ENCODE data around the gene SIK2.
A peak's percentile ranks its signal among the peaks of the same experiment; 100 is the strongest.

Gene SIK2

DNA sequence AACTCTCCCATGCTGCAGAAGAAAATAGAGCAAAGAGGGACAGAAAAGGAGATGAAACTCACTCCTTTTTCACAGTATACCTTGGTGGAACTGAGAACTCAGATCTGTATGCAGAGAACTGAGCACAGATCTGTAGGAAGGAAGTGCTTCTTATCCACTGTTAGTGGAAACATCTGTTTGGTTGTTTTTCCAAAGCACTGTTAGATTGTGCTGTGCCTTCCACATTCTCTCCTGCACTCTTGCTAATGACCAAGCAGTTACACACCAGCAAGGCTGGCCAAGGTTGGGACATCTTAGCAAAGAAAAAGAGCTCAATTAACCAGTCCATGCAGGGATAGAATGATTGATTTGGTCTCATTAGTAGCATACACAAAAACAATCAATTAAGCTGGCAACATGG is 20.1 kb upstream of the SIK2 start:
- no peak for DNase-seq (ENCODE audit: low spot score)

DNA sequence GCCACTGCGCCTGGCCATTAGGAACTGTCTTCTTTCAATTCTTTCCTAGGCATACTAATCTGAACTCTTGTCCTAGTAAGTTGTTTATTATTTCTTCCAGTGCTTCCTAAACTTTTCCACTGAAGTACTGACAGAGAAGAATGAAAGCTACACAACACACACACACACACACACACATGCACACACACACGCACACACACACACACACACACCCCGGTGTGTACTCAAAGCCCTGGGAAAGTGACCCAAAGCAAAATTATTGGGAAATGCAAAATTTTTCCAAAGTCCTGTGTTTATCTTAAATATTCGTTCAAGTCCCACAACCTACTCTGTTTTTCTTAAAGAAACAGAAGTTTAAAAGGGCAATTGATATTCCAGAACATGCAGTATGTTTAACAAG is 19.4 kb upstream of the SIK2 start:
- DNase-seq (ENCODE audit: low spot score), result no peak

DNA sequence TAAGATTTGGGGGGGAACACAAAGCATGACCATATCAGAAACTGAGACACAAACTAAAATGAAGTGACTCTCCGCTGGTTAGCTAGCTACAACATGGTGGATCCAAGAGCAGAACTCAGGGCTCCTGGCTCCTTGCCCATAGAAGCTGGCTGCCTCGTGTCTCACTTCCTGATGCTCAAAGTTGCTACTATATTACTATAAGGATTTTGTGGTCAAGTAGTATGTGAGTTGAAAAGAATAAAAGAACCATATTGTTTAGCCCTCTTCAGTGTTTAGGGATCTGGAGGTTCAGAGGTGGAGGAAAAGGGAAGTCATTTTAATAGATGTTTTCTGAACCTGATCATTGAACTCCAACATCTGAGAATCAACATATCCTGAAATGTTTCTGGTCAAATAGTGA is 16.9 kb upstream of the SIK2 start:
- peak; percentile 64 for DNase-seq (ENCODE audit: low spot score)

DNA sequence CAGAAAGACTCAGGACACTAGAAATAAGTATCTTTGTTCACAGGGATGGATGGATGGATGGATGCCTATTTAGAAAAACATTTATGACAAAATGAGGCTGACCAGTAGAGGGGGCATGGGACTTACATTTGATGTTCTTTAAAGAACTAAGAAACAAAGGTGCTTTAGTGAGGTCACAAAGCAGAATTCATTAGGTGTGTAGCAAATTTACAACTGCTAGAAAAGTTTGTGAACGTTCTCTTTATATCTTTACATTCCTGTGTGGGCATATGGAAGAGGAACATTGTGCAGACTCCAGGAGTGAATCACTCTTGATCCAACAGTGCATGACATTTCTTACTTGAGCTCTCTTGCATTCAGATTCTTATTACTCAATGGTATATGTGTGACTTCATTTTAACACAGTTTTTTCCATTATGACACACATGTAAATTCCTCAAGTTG is 15.8 kb upstream of the SIK2 start:
- peak; percentile 42 for DNase-seq (ENCODE audit: low spot score)

DNA sequence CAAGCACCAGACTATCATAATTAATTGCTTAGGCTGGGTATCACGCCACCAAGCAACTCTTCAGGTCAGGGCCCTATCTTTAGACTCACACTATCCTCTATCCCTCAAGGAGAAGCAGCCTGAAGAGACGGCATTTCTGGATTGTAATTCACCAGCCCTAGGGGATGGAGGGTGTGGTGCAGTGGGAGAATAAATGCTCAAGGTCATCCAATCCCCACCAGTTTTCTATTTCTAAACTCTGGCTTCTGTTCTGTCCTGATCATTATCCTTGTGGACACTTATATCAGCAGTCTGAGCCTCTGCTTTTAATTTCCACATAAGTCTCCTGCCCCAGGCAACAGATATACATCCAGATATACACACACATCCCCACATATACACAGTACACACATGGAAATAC is 13.1 kb upstream of the SIK2 start:
- no peak for DNase-seq (ENCODE audit: low spot score)

DNA sequence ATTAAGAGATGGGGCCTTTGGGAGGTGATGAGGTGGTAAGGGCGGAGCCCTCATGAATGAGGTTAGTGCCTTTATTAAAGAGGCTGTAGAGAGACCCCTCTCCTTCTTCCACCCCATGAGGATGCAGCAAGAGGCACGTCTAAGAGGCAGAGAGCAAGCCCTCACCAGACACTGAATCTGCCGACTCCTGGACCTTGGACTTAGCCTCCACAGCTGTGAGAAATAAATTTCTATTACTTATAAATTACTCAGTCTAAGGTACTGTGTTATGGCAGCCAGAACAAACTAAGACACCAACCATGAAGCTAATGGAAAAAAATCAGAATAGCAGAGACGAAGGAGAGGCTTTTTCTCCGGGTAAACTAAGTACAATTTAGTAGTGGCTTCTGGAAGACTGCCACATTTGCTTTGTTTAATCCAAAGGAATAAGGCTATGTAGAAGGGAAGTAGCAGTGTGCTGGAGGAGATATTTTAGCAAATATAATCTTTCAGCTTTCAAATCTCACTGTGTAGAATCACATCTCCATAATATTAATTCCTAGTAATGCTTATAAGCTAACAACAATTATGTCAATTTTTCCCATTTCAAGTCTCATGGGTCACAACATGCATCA is 12.3 kb upstream of the SIK2 start:
- DNase-seq (ENCODE audit: low spot score), result no peak

DNA sequence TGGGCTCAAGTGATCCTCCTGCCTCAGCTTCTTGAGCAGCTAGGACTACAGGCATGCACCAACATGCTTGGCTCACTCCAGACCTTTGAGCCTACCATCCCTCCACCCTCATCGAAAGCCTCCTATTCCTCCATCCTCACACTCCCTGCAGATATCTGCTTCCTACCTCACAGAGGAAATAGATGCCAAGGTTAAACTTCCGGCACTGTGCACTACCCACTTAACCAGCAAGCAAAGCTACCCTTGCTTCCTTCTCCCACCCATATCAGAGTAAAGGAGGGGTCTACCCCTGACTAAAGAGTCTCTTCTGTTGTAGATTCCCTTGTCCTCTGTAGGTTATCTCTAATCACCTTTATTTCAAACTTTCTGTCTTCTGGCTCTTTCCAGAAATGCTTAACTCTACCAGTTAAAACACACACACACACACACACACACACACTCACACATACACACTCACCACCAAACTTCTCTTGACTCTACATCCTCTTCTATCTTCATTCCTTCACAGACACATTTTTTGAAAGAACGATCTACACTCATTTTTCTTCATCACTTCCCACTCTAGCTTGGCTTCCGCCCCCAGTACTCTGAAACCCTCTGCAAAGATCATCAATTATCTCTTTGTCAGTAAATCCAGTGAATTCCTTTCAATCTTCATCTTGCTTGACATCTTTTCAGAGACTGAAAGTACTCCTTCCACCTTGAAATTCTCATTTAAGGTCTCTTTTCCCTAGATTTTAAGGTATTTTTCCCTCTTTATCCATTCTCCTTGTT is 10.9 kb upstream of the SIK2 start:
- DNase-seq (ENCODE audit: low spot score), result no peak

DNA sequence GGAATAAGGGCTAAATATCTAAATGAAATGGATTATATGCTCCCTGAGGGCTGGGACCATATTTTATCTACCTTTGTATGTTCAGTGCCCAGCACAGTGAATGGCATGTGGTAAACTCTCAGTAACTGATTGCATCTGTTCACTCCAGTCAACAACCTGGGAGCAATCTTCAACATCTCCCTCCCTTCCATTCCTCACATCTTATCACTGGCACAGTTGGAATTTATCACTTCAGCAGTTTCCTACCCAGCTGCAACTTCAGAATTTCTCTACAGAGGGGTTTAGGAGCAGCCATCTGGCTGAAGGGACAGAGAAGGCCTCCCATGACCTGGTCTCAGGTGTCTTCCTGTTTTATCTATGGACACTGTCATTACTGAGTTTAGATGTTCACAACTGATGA is 9.8 kb upstream of the SIK2 start:
- no peak for DNase-seq (ENCODE audit: low spot score)

DNA sequence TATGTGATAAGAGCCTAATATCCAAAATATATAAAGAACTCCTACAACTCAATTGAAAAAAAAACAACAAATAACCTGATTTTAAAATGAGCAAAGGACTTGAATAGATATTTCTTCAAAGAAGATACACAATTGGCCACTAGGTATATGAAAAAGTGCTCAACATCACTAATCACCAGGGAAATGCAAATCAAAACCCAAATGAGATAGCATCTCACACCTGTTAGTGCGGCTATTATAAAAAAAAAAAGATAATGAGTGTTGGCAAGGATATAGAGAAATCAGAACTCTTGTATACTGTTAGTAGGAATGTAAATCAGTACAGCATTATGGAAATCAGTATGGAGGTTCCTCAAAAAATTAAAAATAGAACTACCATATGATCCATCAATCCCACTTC is 5.9 kb upstream of the SIK2 start:
- no peak for DNase-seq (ENCODE audit: low spot score)

DNA sequence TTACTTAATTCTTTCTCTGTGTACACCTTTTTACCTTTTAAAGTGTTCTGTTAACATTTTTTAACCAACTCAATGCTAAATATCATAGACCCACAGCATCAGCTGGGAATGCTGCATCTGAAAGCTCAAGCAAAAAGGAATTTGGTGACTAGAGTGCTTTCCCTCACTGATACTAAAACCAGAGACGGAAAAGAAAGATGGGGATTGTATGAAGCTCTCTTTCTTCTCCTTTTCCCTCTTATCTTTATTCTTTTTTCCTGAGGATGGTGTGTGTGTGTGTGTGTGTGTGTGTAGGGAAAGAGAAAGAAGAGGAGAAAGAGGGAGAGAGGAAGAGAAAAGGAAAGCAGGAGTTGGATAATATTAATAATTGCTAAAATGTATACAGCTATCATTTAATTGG is 4.1 kb upstream of the SIK2 start:
- no peak for DNase-seq (ENCODE audit: low spot score)

DNA sequence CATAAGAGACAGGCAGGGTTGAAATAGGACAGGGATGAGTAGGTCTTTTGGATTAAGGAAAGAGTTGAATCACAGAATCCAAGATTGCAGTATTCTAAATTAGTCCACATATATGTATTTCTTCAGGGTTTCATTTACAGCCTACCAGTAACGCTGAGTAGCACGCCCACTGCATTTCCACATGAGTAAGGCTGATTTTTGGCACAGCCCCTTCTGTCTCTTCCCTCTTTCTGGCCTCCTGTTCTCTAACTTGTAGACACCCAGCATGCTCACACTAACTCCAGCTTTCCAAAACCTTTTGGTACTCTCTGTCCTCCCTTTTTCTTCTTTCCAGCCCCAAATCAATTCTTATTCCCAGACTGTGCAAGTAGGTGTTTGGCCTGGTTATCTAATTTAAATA is 3.7 kb upstream of the SIK2 start:
- no peak for DNase-seq (ENCODE audit: low spot score)

DNA sequence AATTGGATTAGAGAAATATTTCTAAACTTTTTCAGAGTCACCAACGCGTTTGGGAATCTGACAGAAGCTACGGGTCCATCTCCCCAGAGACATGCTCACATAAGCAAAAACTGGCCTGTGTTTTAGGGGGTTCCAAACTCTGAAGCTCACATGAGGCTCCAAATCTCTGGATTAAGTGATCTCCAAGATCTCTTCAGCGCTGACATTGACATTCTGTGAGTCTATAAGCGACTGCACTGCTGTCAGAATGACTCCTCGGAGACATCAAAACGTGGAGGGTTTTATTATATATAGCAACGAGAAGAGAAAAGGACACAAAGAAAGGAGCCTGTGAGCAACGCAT is 642 bp upstream of the SIK2 start:
- no peak for DNase-seq (ENCODE audit: low spot score)

DNA sequence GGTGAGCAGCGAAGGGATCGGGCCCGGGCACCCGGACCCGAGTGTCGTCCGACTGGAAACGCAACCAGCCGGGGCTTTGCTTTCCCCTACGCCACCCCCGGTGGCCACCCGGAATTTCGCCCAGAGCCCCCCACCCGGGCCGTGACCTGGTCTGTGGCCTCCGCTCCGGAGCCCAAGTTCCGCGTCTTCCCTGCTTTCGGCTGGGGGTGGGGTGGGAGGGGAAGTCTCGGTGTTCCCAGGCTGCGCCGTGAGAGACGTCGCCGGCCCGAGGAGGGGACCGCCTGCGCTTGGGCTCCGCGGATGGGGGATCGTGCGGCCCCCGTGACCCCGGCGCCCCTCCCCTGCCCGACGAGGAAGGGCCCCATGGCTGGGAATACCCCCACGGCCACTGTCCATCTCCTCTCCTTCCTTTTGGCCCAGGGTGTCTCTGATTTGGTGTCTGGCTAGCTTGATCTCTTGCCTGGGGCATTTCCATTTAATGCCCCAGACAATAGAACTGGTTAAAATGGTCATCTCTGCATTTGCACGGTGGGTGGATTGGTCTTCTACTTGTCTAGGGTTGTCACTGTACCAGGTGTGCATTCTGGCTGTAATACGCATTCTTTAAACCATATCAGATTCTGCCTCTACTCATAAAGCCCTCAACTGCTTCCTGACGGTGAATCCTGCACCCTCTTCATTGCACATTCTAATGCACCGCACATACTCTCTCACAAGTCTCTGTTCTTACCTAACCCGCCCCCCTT is 789 bp downstream of the SIK2 start:
- no peak for DNase-seq (ENCODE audit: low spot score)

DNA sequence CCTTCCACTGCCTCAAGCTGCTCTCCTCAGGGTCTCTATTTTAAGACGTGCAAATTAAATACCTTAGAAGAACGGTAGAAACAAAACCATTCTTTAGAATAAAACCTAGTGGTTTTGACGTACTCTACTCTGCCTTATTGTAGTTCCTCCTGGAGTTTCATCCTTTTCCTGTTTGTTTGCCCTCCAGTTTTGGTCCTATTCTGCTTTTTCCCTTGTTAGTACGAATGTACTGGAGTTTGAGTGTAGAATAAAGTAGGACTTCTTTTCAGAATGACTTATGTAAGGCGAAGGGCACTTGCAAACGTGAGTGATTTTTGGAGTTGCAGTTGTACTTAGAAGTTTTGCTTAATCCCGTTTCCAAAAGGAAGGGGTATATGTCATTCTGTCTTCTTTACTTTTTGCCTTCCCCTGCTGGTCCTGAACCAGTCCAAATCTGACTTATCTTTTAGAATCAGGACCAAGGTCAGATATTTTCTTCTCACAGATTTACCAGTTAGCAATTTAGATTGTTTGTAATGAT is 1.4 kb downstream of the SIK2 start:
- no peak for DNase-seq (ENCODE audit: low spot score)

DNA sequence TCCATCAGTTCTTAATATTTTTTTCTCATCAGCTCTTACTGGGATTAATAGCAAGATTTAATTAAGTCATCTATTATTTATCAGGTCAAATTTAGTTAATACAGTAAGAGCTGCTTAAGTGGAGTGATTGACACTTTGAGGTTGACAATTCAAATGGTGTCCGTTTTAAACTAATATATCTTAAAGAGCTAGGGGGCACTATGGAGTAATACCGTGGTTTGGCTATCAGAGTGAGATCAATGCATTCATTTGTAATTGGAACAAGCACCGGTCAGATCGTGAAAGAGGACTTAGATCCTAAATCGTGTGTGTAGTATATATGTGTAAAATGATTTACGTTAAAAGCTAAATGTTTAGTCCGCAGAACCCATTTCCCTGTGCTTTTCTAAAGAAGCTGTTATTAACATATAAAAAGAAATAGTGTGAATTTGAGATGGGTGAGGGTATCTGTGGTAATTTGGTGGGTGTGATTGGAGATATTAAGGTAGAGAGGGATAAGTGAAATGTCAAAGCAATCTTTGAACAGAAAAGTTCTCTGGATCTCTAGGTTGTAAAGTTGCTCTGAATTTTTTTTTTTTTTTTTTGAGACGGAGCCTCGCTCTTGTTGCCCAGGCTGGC is 2.3 kb downstream of the SIK2 start:
- peak; percentile 31 for DNase-seq (ENCODE audit: low spot score)

DNA sequence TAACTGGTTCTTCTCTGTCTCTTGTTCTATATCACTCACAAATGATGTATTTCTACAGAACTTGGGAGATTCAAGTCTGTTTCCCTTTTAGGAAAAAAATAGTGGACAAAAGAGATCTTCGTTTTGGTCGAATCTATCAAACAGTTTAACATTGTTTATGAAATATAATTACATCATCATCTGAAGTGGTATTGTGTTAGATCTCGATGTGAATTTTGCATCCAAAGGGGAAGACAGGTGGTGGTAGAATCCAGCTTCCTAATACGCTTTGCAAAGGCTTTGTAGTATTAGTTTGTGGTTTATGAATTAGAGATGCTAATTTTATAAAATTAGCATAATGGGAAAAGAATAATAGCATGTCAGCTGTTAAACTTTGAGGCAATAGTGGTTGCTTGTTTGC is 3.4 kb downstream of the SIK2 start:
- DNase-seq (ENCODE audit: low spot score), result no peak

DNA sequence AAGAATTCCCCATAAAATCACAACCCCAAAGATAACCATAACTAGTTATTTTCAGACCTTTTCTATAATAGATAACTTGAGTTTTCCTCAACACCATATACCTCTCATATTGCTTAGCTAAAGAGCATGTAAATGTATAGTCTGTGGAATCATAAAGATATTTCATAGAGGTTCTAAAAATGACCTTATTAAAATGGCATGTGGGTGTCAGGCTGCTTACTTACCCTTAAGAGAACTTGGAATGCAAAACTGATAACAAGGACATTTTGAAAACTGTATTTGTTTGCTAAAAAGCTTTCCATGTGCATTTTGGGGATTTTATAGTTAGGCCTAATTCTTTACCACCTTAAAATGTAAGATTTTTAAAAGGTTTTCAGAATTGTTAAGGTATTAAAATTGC is 4.7 kb downstream of the SIK2 start:
- DNase-seq (ENCODE audit: low spot score), result no peak

DNA sequence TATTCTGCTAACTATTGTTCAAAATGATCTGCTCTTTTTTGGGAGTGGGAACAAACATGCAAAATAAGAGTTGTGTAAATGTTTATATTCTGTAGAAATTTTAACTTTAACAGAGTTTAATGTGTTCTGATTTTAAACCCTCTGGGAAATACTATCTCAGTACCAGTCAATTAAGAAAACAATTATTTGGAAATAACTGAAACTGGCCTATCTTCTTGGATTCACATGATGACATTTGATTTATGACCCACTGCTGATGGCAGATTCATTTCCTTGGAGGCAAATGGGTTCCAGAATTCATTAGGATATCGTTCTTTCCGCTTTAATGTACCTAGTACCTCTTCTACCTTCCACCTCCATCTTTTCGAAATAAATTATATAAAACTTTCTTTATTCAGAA is 5.5 kb downstream of the SIK2 start:
- DNase-seq (ENCODE audit: low spot score), result no peak

DNA sequence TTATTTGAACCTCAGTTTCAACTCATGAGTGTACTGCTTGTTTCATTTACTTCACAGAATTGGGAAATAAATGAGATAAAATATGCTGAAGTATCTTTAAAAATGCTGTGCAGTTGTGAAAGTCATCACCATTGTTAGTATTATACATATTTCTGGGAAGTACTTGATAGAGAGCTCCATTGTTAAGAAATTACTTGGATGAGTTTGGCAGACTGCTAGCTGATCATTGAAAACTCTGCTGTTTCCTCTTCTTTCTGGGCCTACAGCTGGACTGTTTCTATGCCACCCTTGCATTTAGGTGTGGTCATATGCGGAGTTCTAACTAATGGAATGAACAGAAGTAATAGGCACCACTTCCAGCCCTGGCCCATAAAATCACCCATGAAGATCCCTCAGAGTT is 10.0 kb downstream of the SIK2 start:
- DNase-seq (ENCODE audit: low spot score), result no peak

DNA sequence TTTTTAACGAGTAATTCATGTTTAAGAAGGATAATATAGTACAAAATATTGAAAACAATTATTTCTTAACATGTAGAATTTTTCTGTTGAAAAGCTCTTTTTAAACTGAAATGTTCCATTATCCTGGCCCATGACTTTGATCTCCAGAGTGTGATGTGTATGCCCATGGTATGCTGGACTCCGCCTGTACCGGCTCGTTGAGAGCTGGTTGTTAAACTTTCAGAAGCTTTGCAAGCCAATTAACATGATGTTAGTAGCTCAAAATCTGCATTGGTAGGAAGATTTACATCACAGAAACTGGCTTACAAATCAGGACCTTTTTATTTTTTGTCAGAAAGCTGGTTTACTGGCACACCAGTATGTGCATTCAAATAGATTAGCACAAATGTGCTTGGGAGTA is 15.0 kb downstream of the SIK2 start:
- no peak for DNase-seq (ENCODE audit: low spot score)

DNA sequence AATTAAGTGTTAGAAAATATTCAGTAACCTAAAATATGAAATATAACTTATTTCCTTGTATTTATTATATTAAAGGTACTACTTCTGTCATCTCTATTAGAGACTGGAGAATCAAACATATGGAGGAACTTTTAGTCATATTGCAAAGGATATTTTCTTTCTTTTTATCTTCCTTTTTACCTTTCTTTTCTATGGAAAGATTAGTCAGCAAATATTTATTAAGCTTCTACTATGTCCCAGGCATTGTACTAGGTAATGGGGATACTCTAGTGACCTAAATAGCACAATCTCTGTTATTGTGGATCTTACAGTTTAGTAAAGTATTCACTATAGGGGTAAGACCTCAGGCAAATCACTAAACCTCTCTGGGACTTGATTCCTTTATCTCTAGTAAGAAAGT is 18.3 kb downstream of the SIK2 start:
- DNase-seq (ENCODE audit: low spot score), result no peak

DNA sequence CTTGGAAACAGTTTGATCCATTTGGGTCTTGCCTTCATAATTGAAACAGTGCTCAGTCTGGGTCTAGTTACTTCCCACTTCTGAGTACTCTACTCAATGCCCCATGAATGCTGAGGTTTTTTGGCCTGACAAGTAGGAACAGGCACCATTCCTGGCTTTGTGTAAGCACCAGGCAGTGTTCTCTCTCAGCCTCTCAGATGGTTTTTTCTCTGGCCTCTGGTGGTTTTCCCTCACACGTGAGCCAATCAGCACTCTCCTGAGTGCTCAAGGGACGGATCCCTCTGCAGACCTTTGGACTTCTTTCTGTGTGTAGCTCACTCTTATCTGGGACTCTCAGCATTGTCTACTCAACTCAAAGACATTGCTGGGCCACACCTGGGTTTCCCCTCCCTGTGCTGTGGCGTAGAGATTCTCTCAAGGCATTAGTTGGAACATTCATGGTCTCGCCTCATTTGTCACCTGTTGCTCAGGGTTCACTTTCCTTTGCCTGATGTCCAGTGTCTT is 21.3 kb downstream of the SIK2 start:
- DNase-seq (ENCODE audit: low spot score), result no peak

DNA sequence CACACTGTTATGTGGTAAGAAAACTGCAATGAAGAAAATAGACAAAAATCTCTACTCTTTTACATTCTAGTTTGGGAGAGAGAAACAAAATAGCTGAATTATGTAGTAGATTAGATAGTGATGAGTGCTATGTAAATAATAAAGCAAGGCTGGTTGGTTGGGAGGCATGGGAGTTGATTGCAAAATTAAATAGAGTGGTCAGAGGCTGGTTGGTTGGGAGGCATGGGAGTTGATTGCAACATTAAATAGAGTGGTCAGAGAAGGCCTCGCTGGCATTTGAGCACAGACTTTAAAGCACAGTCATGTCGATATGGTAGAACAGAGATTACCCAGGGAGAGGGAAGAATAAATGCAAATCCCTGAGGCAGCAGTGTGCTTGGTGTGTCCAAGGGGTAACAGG is 22.4 kb downstream of the SIK2 start:
- DNase-seq (ENCODE audit: low spot score), result no peak

Data from COLO829 (cell line).